Omental fat pad (tissue), 4 donors: ENCODE data around the gene HES1. TPM values are rescaled to one million over a fixed set of nuclear protein-coding genes. Genes with fewer than 3 reads are reported as not detected.

Experiments used
- ATAC-seq: fragments of 150-250 bp; one replicate; pipeline ENCODE4 v1.9.1; 2016; ENCODE audit warnings: mild to moderate bottlenecking, moderate library complexity; ENCODE audit not compliant: low FRiP score
- DNase-seq: peaks from one replicate; pipeline ENCODE4 v3.0.0-alpha.2; 2019; ENCODE audit warnings: low spot score
- CTCF ChIP-seq, 3 donors: fragments of 450-650 bp; IDR thresholded peaks; one replicate each; pipeline ENCODE4 v1.5.1; 2016 to 2017; ENCODE audit warnings: antibody characterized with exemption in 3 of 3, mild to moderate bottlenecking in 3 of 3, moderate library complexity in 2 of 3
- total RNA-seq, 4 donors: library from RNA; depleted of rRNA; stranded (reverse); fragments of >200 nt; gene quantifications; one replicate each; pipeline ENCODE4 v1.1.0, GENCODE V29; 2016

HES1 gene
- total RNA-seq, 4 donors from 2014 or later, result 8.3 to 23.9 (median 12.7) TPM

GRCh38 chr3:194138732-194139070 lies 2.8 kb downstream of the HES1 start:
- DNase-seq (no peak), ATAC-seq (no peak)
- no peak for TF ChIP-seq CTCF (IDR thresholded peaks at IDR 0.05)

- ATAC-seq (no peak), DNase-seq (no peak)
Measured at GRCh38 chr3:194139071-194139813, 3.3 kb downstream of the HES1 start.

GRCh38 chr3:194139814-194140391 lies 4.0 kb downstream of the HES1 start:
- TF ChIP-seq CTCF (IDR thresholded peaks at IDR 0.05), result no peak
- DNase-seq (no peak), ATAC-seq (no peak)

More at GRCh38 chr3:194139071-194139813, 3.3 kb downstream of the HES1 start:
- no peak for TF ChIP-seq CTCF (IDR thresholded peaks at IDR 0.05)

- TF ChIP-seq CTCF (IDR thresholded peaks at IDR 0.05), result no peak
- ATAC-seq (no peak), DNase-seq (no peak)
Measured at GRCh38 chr3:194140520-194141414, 4.8 kb downstream of the HES1 start.

GRCh38 chr3:194141415-194142155 lies 5.6 kb downstream of the HES1 start:
- no peak for TF ChIP-seq CTCF (IDR thresholded peaks at IDR 0.05)
- DNase-seq (peak; percentile 52), ATAC-seq (peak; percentile 80)

GRCh38 chr3:194142156-194142910 lies 6.4 kb downstream of the HES1 start:
- DNase-seq (no peak), ATAC-seq (peak; percentile 24)
- TF ChIP-seq CTCF (IDR thresholded peaks at IDR 0.05), result no peak
